ENCODE data around the gene SLF2. TPM values are rescaled to one million over a fixed set of nuclear protein-coding genes. Genes with fewer than 3 reads are reported as not detected.
A peak's percentile ranks its signal among the peaks of the same experiment; 100 is the strongest.

The SLF2 gene
- total and polyA plus RNA-seq, 2 of the 8 experiments (the other 6 are each of a cell fraction or from before 2014, with no cell fraction given): 5.5 to 20.9 TPM

DNA sequence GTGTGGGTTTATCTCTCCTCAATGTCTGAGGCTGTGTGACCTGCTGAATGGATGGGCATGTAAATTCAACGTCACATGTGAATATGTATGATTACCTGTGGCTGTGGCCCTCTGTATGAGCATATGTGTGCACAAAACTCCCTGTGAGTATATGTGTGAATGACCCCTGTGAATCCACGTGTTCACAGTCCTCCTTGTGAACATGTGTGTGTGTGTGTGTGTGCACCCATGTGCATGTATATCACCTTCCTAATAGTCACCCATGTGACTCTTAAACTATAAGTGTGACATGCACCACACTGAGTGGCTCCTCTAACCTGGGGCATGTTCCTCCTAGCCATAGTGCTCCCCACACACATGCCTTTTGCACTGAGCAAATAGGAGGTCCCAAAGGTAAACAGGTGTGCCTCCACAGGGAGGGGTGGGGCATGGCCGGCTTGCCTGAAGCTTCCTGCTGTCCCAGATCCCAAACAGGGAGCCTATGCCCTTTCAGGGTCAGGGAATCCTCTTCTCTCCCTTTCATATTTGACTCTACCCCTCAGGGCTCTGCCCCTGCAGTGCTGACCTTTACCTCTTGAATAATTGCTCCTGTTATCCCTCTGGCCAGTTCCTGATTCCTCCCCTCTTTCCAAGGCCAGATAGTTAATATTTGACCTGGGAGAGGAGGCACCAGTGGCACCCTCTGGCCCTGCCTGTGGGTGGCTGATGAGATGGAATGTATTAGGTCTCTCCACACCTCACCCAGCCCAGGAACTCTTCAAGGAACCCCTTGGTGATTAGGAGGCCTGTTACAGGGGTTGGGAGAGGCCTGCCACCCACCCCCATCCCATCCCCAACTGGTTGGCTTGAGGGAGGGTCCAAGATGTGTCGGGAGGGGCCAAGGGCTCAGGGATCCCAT is 58.4 kb downstream of the SLF2 start:
- DNase-seq (ENCODE audit: low read depth in 1 of 2, low spot score in 2 of 2) (no peak), FAIRE-seq (no peak)
- no peak overlapping the region for H2BK20ac ChIP-seq (ENCODE audit: low read length)
- H2BK5ac ChIP-seq (ENCODE audit: low read depth, low read length): no peak overlapping the region
- no peak overlapping the region for H2BK12ac ChIP-seq (ENCODE audit: low read depth, low read length)
- H4K91ac ChIP-seq (replicated peaks; ENCODE audit: insufficient read length, low read length): no peak overlapping the region
- no peak overlapping the region for H4K5ac ChIP-seq (ENCODE audit: insufficient read length, low read depth, low read length)
- no peak overlapping the region for H3K56ac ChIP-seq (replicated peaks; ENCODE audit: insufficient read length, low read depth, low read length)
- no peak overlapping the region for H3K27ac ChIP-seq (ENCODE audit: low read depth, low read length)
- H4K20me1 ChIP-seq (replicated peaks in 1 of 2; ENCODE audit: control insufficient read depth in 1 of 2, insufficient read depth in 2 of 2, low read length in 2 of 2): peaks cover 0 to 6% of the 10 kb centered on the region in 2 experiments
- no peaks in the 10 kb centered on the region for H3K36me3 ChIP-seq (ENCODE audit: control insufficient read depth in 2 of 4, insufficient read depth in 4 of 4, low read length in 3 of 4)
- 0 out of 2 replicates have a peak overlapping the region, but pooled peaks have one; percentile 50 for H2BK15ac ChIP-seq (ENCODE audit: low read length)
- 79% methylated on average over 4 of the region's 4 CpGs; no CpG with 5 or more reads in 1 of the 2 experiments for WGBS, 2 experiments (ENCODE audit: extremely low coverage in 1 of 2, insufficient coverage in 1 of 2, insufficient read length in 1 of 2, insufficient replicate concordance in 2 of 2, low coverage in 1 of 2, low lambda C conversion rate in 2 of 2, missing lambda C conversion rate in 1 of 2)
- no peak overlapping the region for H3K4me3 ChIP-seq (ENCODE audit: extremely low read depth in 1 of 4, insufficient read depth in 2 of 4, low read depth in 3 of 4, low read length in 4 of 4)
- H2AK5ac ChIP-seq (ENCODE audit: low read depth, low read length): no peak overlapping the region
- H3K23ac ChIP-seq (ENCODE audit: insufficient read length): no peak overlapping the region
- no peak overlapping the region for H4K8ac ChIP-seq (ENCODE audit: extremely low read depth, insufficient read depth, low read length)
- H3K23me2 ChIP-seq (ENCODE audit: low read depth, low read length): peaks cover 9% of the 10 kb centered on the region
- H3K18ac ChIP-seq (ENCODE audit: extremely low read depth, low read length): no peak overlapping the region
- H3K4me2 ChIP-seq (ENCODE audit: insufficient read depth in 1 of 2, low read depth in 2 of 2, low read length in 2 of 2): peak overlapping the region; percentile 7 to 89; a peak in 2 of 4 replicates
- H3K9ac ChIP-seq (replicated peaks in 1 of 4; ENCODE audit: extremely low read depth in 1 of 4, low read depth in 3 of 4, low read length in 3 of 4): no peak overlapping the region
- H2AFZ ChIP-seq (ENCODE audit: low read length): no peak overlapping the region
- peaks cover 7 to 19% (median 10%) of the 10 kb centered on the region in 4 experiments for H3K4me1 ChIP-seq (replicated peaks in 1 of 4; ENCODE audit: control insufficient read depth in 3 of 4, insufficient read depth in 4 of 4, low read length in 3 of 4)
- H3K4ac ChIP-seq (replicated peaks; ENCODE audit: insufficient read length, low read depth, low read length): no peak overlapping the region
- H3K79me1 ChIP-seq (ENCODE audit: low read depth, low read length): no peaks in the 10 kb centered on the region
- peaks cover 0 to 3% (median 1%) of the 10 kb centered on the region in 4 experiments; a peak in 1 of 7 replicates for H3K27me3 ChIP-seq (replicated peaks in 1 of 4; ENCODE audit: control insufficient read depth in 3 of 4, extremely low read depth in 1 of 4, insufficient read depth in 3 of 4, low read length in 3 of 4)
- ChIA-PET CTCF (ENCODE audit: partially characterized antibody) (interaction anchor here (1.0 to 1.9 kb wide), 4 partner anchors 15 to 45 kb away, joined by 3 to 7 read pairs (median 4); no protein-coding TSS in a partner anchor), POLR2A (ENCODE audit: partially characterized antibody) (interaction anchor here (0.7 to 6.0 kb wide), 4 partner anchors 16 to 24 kb away, joined by 3 to 38 read pairs (median 6); partner anchors contain the start of genes MRPL43 and TWNK)
- H3K79me2 ChIP-seq (ENCODE audit: control insufficient read depth in 1 of 2, insufficient read depth in 2 of 2, low read length in 2 of 2): no peaks in the 10 kb centered on the region
- no peaks in the 10 kb centered on the region for H3K9me3 ChIP-seq (ENCODE audit: insufficient read depth in 2 of 2, low read depth in 1 of 2, low read length in 1 of 2)
- no peak overlapping the region for H2BK120ac ChIP-seq (replicated peaks; ENCODE audit: low read depth, low read length)
- H3K14ac ChIP-seq (ENCODE audit: insufficient read length): no peak overlapping the region
- no peak for TF ChIP-seq JUN (IDR thresholded peaks at IDR 0.05; ENCODE audit: low read depth, low read length)
- TF ChIP-seq, protein P1, sequence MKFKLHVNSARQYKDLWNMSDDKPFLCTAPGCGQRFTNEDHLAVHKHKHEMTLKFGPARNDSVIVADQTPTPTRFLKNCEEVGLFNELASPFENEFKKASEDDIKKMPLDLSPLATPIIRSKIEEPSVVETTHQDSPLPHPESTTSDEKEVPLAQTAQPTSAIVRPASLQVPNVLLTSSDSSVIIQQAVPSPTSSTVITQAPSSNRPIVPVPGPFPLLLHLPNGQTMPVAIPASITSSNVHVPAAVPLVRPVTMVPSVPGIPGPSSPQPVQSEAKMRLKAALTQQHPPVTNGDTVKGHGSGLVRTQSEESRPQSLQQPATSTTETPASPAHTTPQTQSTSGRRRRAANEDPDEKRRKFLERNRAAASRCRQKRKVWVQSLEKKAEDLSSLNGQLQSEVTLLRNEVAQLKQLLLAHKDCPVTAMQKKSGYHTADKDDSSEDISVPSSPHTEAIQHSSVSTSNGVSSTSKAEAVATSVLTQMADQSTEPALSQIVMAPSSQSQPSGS (IDR thresholded peaks at IDR 0.05; ENCODE audit: low read length): no peak
- TF ChIP-seq PHF8 (conservative IDR thresholded peaks at IDR 0.05; ENCODE audit: low read depth, low read length): no peak
- no peak for TF ChIP-seq SUZ12 (IDR thresholded peaks at IDR 0.05; ENCODE audit: low read length)
- TF ChIP-seq TEAD4 (IDR thresholded peaks at IDR 0.05; ENCODE audit: low read depth, low read length): no peak
- no peak for TF ChIP-seq SIRT6 (IDR thresholded peaks at IDR 0.05; ENCODE audit: low read length)
- TF ChIP-seq SP4 (IDR thresholded peaks at IDR 0.05; ENCODE audit: low read length): no peak
- TF ChIP-seq HDAC6 (IDR thresholded peaks at IDR 0.05; ENCODE audit: low read depth, low read length): no peak
- no peak for TF ChIP-seq EZH2 (IDR thresholded peaks at IDR 0.05; ENCODE audit: low read depth, low read length, severe bottlenecking)
- no peak for TF ChIP-seq ZNF274 (IDR thresholded peaks at IDR 0.05; ENCODE audit: borderline replicate concordance, extremely low read depth, low read length)
